ENCODE measurements around the gene ALAS1. TPM values are rescaled to one million over a fixed set of nuclear protein-coding genes. Genes with fewer than 3 reads are reported as not detected.

Gene ALAS1
- total RNA-seq, 4 donors from 2014 or later: 61.0 to 99.8 (median 68.4) TPM

DNA sequence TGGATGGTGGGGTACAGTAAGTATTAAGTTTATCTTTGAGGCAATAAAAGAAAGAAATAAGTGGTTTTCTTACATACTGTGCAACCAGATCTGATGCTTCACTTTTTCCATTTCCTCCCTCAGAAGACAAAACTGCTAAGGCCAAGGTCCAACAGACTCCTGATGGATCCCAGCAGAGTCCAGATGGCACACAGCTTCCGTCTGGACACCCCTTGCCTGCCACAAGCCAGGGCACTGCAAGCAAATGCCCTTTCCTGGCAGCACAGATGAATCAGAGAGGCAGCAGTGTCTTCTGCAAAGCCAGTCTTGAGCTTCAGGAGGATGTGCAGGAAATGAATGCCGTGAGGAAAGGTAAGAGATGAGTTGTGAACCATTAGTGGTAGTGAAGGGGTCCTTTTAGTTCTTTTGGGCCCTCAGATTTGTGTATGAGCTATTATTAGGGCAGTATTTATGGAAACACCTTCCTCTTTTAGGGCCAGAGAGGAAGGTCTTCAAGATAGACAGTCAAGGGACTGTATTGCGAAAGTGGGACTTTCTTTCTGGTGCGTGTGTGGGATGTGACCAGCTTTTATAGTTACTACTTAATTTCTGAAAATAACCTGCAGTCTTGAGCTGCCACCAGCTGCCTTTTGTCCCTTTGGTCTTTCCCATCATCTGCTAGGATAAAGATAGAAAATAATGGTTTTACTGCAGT is 4.6 kb downstream of the ALAS1 start:
- TF ChIP-seq, protein P1, sequence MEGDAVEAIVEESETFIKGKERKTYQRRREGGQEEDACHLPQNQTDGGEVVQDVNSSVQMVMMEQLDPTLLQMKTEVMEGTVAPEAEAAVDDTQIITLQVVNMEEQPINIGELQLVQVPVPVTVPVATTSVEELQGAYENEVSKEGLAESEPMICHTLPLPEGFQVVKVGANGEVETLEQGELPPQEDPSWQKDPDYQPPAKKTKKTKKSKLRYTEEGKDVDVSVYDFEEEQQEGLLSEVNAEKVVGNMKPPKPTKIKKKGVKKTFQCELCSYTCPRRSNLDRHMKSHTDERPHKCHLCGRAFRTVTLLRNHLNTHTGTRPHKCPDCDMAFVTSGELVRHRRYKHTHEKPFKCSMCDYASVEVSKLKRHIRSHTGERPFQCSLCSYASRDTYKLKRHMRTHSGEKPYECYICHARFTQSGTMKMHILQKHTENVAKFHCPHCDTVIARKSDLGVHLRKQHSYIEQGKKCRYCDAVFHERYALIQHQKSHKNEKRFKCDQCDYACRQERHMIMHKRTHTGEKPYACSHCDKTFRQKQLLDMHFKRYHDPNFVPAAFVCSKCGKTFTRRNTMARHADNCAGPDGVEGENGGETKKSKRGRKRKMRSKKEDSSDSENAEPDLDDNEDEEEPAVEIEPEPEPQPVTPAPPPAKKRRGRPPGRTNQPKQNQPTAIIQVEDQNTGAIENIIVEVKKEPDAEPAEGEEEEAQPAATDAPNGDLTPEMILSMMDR (IDR thresholded peaks at IDR 0.05 in 4 of 5, conservative IDR thresholded peaks at IDR 0.05 in 1 of 5): no peak
- no peak for TF ChIP-seq POLR2A (IDR thresholded peaks at IDR 0.05)
- Histone ChIP-seq H3K27me3 (no peaks in the 10 kb centered on the region), H3K4me1 (peaks cover 21 to 22% of the 10 kb centered on the region in 2 donors), H3K9me3 (no peaks in the 10 kb centered on the region), H3K27ac (no peak overlapping the region), H3K4me3 (no peak overlapping the region), H3K36me3 (peaks cover 4 to 81% of the 10 kb centered on the region in 2 donors)
- in situ Hi-C loops (cut with MboI; ENCODE audit: low sequenced_read_pairs in 4 of 4) (no loop called here), intact Hi-C loops (cut with DNase I; ENCODE audit: low total_unique reads) (no loop called here)
- ATAC-seq (no peak), DNase-seq (no peak)

DNA sequence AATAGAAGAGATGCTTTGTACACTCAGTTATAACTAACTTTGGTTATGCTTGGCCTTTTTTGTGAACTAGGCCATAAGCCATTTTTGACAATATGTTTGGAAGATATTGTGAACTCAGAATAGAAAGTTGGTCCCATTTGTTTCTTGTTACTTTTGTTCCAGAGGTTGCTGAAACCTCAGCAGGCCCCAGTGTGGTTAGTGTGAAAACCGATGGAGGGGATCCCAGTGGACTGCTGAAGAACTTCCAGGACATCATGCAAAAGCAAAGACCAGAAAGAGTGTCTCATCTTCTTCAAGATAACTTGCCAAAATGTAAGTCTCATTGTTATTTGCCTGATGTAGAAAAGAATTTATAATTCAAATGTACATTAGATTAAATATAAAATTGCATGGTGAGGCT is 5.7 kb downstream of the ALAS1 start:
- no peak overlapping the region for H3K27ac ChIP-seq
- no peak for DNase-seq
- no peak overlapping the region for H3K4me3 ChIP-seq
- no peak for ATAC-seq
- H3K9me3 ChIP-seq: no peaks in the 10 kb centered on the region
- peaks cover 17% of the 10 kb centered on the region in 2 donors for H3K4me1 ChIP-seq
- no peaks in the 10 kb centered on the region for H3K27me3 ChIP-seq
- intact Hi-C loops (cut with DNase I; ENCODE audit: low total_unique reads): no loop called here
- in situ Hi-C loops (cut with MboI; ENCODE audit: low sequenced_read_pairs in 4 of 4): no loop called here
- TF ChIP-seq, protein P1 (IDR thresholded peaks at IDR 0.05 in 4 of 5, conservative IDR thresholded peaks at IDR 0.05 in 1 of 5): no peak
- no peak for TF ChIP-seq POLR2A (IDR thresholded peaks at IDR 0.05)
- H3K36me3 ChIP-seq: peaks cover 4 to 93% of the 10 kb centered on the region in 2 donors

DNA sequence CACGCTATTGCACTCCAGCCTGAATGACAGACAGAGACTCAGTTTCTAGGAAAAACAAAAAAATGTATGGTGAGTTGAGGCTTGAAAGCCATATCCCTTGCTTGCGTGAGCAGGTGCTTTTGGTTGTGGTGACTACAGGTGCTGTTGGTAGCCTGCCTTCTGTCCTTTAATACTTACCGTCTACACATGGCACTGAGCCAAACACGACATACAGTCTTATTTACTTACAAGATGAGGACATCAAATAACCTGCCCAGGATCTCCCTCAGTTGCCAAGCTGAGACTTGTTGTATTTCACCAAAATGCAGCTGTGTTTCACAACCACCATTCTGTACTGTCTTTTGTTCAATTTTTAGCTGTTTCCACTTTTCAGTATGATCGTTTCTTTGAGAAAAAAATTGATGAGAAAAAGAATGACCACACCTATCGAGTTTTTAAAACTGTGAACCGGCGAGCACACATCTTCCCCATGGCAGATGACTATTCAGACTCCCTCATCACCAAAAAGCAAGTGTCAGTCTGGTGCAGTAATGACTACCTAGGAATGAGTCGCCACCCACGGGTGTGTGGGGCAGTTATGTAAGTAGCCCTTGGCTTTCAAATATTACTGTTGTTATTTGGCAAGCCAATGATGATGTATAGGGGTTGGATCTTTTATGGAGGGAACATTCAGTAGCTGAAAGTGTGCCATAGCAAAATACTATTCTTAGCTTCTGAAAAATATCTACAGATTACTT is 6.5 kb downstream of the ALAS1 start:
- DNase-seq: no peak
- intact Hi-C loops (cut with DNase I; ENCODE audit: low total_unique reads) (no loop called here), in situ Hi-C loops (cut with MboI; ENCODE audit: low sequenced_read_pairs in 4 of 4) (no loop called here)
- Histone ChIP-seq H3K9me3 (no peaks in the 10 kb centered on the region), H3K4me3 (no peak overlapping the region), H3K36me3 (peaks cover 9 to 97% of the 10 kb centered on the region in 2 donors), H3K27me3 (no peaks in the 10 kb centered on the region), H3K27ac (no peak overlapping the region), H3K4me1 (peaks cover 9% of the 10 kb centered on the region in 2 donors)
- no peak for ATAC-seq
- TF ChIP-seq, protein P1 (IDR thresholded peaks at IDR 0.05 in 4 of 5, conservative IDR thresholded peaks at IDR 0.05 in 1 of 5): no peak
- TF ChIP-seq POLR2A (IDR thresholded peaks at IDR 0.05): no peak

DNA sequence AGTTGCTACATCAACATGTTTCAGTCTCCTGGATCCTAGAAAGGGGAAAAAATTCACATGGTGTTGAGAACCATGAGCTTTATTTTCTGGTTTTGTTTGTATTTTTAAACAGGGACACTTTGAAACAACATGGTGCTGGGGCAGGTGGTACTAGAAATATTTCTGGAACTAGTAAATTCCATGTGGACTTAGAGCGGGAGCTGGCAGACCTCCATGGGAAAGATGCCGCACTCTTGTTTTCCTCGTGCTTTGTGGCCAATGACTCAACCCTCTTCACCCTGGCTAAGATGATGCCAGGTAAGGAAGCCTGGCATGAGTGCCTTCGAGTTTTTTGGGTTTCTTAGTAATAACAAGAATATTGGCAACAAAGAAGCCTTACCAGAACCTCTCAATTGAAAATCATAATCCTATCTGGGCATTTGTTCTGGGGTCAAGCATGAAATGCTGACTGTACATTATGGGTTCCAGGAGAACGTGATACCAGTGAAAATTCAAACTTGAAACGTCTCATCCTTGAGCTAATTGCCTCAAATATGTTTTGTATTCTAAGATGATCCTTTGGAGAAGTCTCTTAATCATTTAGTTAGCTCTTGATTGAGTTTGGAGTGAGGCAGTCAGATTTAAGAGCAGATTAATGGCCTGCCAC is 7.9 kb downstream of the ALAS1 start:
- in situ Hi-C loops (cut with MboI; ENCODE audit: low sequenced_read_pairs in 4 of 4): no loop called here
- Histone ChIP-seq H3K9me3 (no peaks in the 10 kb centered on the region), H3K36me3 (peaks cover 9 to 98% of the 10 kb centered on the region in 2 donors), H3K4me1 (no peaks in the 10 kb centered on the region), H3K27me3 (no peaks in the 10 kb centered on the region), H3K4me3 (no peak overlapping the region), H3K27ac (peak overlapping the region in 2 of 4 donors; percentile 22 to 28)
- DNase-seq (no peak), ATAC-seq (peak in 1 of 2 donors; percentile 39)
- intact Hi-C loops (cut with DNase I; ENCODE audit: low total_unique reads): no loop called here
- TF ChIP-seq, protein P1 (IDR thresholded peaks at IDR 0.05 in 4 of 5, conservative IDR thresholded peaks at IDR 0.05 in 1 of 5): no peak
- no peak for TF ChIP-seq POLR2A (IDR thresholded peaks at IDR 0.05)

All from gastrocnemius medialis (tissue), 4 donors.